Progenitor cell of endocrine pancreas (in vitro differentiated cells): ENCODE measurements around the gene SLC4A11. TPM values are rescaled to one million over a fixed set of nuclear protein-coding genes. Genes with fewer than 3 reads are reported as not detected.

ENCODE experiments used
- DNase-seq: peaks from one replicate; pipeline ENCODE4 v3.0.0; 2021; ENCODE audit warnings: low spot score; ENCODE audit not compliant: unreplicated experiment
- H3K27ac Mint-ChIP-seq: 2 replicates; pipeline ENCODE4 v1.8.0; 2021; ENCODE audit warnings: mild to moderate bottlenecking, moderate library complexity, mixed read lengths
- H3K27me3 Mint-ChIP-seq: 2 replicates; pipeline ENCODE4 v1.8.0; 2021; ENCODE audit warnings: mixed read lengths
- H3K36me3 Mint-ChIP-seq: 2 replicates; pipeline ENCODE4 v1.8.0; 2022; ENCODE audit warnings: mixed read lengths; ENCODE audit not compliant: insufficient read depth
- H3K4me1 Mint-ChIP-seq: 2 replicates; pipeline ENCODE4 v1.8.0; 2021; ENCODE audit warnings: low read depth, mixed read lengths
- H3K4me3 Mint-ChIP-seq: 2 replicates; pipeline ENCODE4 v1.8.0; 2021; ENCODE audit warnings: low read depth, mild to moderate bottlenecking, moderate library complexity, mixed read lengths
- H3K9me3 Mint-ChIP-seq: 2 replicates; pipeline ENCODE4 v1.8.0; 2021; ENCODE audit warnings: low read depth, mixed read lengths
- CTCF ChIP-seq: fragments of 200-600 bp; sonication (generic); IDR thresholded peaks from one replicate; pipeline ENCODE4 v1.5.0; 2021; ENCODE audit warnings: antibody characterized with exemption, mild to moderate bottlenecking; ENCODE audit not compliant: unreplicated experiment
- total RNA-seq: library from RNA; stranded (reverse); gene quantifications from 2 replicates; pipeline ENCODE4 v1.2.1, GENCODE V29; 2021

The SLC4A11 gene
- total RNA-seq, 1 donor from 2014 or later: 1.9 TPM

GRCh38 chr20:3204124-3204794 is 34.7 kb downstream of the SLC4A11 start, which contains the start of gene DDRGK1:
DDRGK1 (minus strand) TSS chr20:3204682; CDS start chr20:3204627, 55 bp downstream.
- DNase-seq: peak; percentile 80
- H3K27me3 Mint-ChIP-seq: no peaks in the 10 kb centered on the region
- peaks cover 12% of the 10 kb centered on the region for H3K4me1 Mint-ChIP-seq
- H3K4me3 Mint-ChIP-seq: peak within 1 kb of the TSS; percentile 94
- peaks cover 12% of the 10 kb centered on the region for H3K36me3 Mint-ChIP-seq
- TF ChIP-seq CTCF: no peak
- H3K9me3 Mint-ChIP-seq: no peaks in the 10 kb centered on the region
- peak within 1 kb of the TSS; percentile 98 for H3K27ac Mint-ChIP-seq

GRCh38 chr20:3203315-3204123 is 35.5 kb downstream of the SLC4A11 start:
- Mint-ChIP-seq H3K36me3 (peaks cover 17% of the 10 kb centered on the region), H3K4me3 (peak overlapping the region; percentile 94), H3K27ac (peak overlapping the region; percentile 98), H3K4me1 (peaks cover 7% of the 10 kb centered on the region), H3K9me3 (no peaks in the 10 kb centered on the region), H3K27me3 (no peaks in the 10 kb centered on the region)
- no peak for TF ChIP-seq CTCF
- no peak for DNase-seq

- H3K9me3 Mint-ChIP-seq: no peaks in the 10 kb centered on the region
- no peak for DNase-seq
- H3K27ac Mint-ChIP-seq: no peak overlapping the region
- no peak for TF ChIP-seq CTCF
- H3K4me1 Mint-ChIP-seq: peaks cover 6% of the 10 kb centered on the region
- H3K4me3 Mint-ChIP-seq: peak overlapping the region; percentile 94
- H3K27me3 Mint-ChIP-seq: no peaks in the 10 kb centered on the region
- H3K36me3 Mint-ChIP-seq: peaks cover 17% of the 10 kb centered on the region
These were observed 36.0 kb downstream of the SLC4A11 start for GRCh38 chr20:3202965-3203314.

- peaks cover 6% of the 10 kb centered on the region for H3K4me1 Mint-ChIP-seq
- no peak for DNase-seq
- peaks cover 28% of the 10 kb centered on the region for H3K36me3 Mint-ChIP-seq
- TF ChIP-seq CTCF: no peak
- H3K4me3 Mint-ChIP-seq: no peak overlapping the region
- no peak overlapping the region for H3K27ac Mint-ChIP-seq
- no peaks in the 10 kb centered on the region for H3K27me3 Mint-ChIP-seq
- no peaks in the 10 kb centered on the region for H3K9me3 Mint-ChIP-seq
These were observed 38.8 kb downstream of the SLC4A11 start for GRCh38 chr20:3199976-3200755.

GRCh38 chr20:3199206-3199605 is 39.8 kb downstream of the SLC4A11 start:
- H3K9me3 Mint-ChIP-seq: no peaks in the 10 kb centered on the region
- no peak overlapping the region for H3K27ac Mint-ChIP-seq
- H3K36me3 Mint-ChIP-seq: peaks cover 28% of the 10 kb centered on the region
- no peak for TF ChIP-seq CTCF
- H3K4me1 Mint-ChIP-seq: peaks cover 6% of the 10 kb centered on the region
- no peak overlapping the region for H3K4me3 Mint-ChIP-seq
- no peaks in the 10 kb centered on the region for H3K27me3 Mint-ChIP-seq
- no peak for DNase-seq
